A549 (cell line): ENCODE results near the gene PIK3R4.

Experiments used
- EP300 ChIP-seq, 2 experiments: fragments of >200 bp; sonication (Bioruptor Twin); formaldehyde crosslinking; IDR thresholded peaks; 2 replicates in 1 of 2; 3 replicates in 1 of 2; pipeline ENCODE4 v1.6.1; 2016 to 2017
- ESRRA ChIP-seq: fragments of 150-350 bp; IDR thresholded peaks from 2 replicates; pipeline ENCODE4 v1.6.1; 2014; ENCODE audit warnings: mild to moderate bottlenecking, low read length, borderline replicate concordance
- MAFK ChIP-seq: fragments of 450-650 bp; IDR thresholded peaks from 2 replicates; pipeline ENCODE4 v1.6.1; 2014; ENCODE audit not compliant: partially characterized antibody
- MAZ ChIP-seq: fragments of 150-350 bp; IDR thresholded peaks from 2 replicates; pipeline ENCODE4 v1.6.1; 2014; ENCODE audit warnings: antibody characterized with exemption, low read depth, low read length, borderline replicate concordance
- POLR2A ChIP-seq: IDR thresholded peaks from 2 replicates; pipeline ENCODE4 v1.6.1; 2012; ENCODE audit warnings: mild to moderate bottlenecking, low read length
- POLR2AphosphoS2 ChIP-seq: conservative IDR thresholded peaks from 2 replicates; pipeline ENCODE4 v1.6.1; 2012; ENCODE audit warnings: low read length, improper control_type of control experiment, inconsistent platforms
- RAD21 ChIP-seq, 2 experiments: fragments of >200 bp in 1 of 2; sonication (Bioruptor Twin) in 1 of 2; formaldehyde crosslinking in 1 of 2; IDR thresholded peaks in 1 of 2; conservative IDR thresholded peaks in 1 of 2; 2 replicates in 1 of 2; 3 replicates in 1 of 2; pipeline ENCODE4 v1.6.1; 2012 to 2018; ENCODE audit warnings: inconsistent platforms in 1 of 2
- RFX5 ChIP-seq: fragments of 450-650 bp; IDR thresholded peaks from 2 replicates; pipeline ENCODE4 v1.7.1; 2014; ENCODE audit warnings: antibody characterized with exemption, mild to moderate bottlenecking, moderate library complexity
- SMC3 ChIP-seq: fragments of >200 bp; sonication (Bioruptor Twin); formaldehyde crosslinking; IDR thresholded peaks from 3 replicates; pipeline ENCODE4 v1.6.1; 2018; ENCODE audit warnings: inconsistent platforms
- TF ChIP-seq, protein P1 (sequence below): fragments of >200 bp; sonication (Bioruptor Twin); formaldehyde crosslinking; IDR thresholded peaks from 3 replicates; pipeline ENCODE4 v1.5.1; 2016
- TF ChIP-seq, protein P2 (sequence below): fragments of 200-600 bp; sonication (generic); IDR thresholded peaks from 2 replicates; pipeline ENCODE4 v1.6.1; 2016; ENCODE audit warnings: antibody characterized with exemption, mild to moderate bottlenecking, moderate library complexity

DNA sequence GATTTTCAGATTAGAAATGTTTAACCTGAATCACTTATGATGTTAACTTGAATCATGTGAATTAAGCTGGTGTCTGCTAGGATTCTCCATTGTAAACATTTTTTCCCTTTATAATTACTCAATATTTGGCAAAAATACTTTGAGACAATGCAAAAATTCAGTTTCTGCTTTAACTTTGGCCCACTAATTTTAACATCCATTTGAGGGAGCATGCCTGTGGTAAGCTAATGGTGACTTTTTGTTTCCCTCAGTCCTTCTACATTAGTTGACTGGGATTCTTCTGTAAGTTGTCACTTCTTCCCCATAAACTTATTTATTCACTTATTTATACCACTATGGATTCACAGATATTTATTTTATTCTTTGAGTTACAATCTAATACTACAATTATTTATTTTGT lies 59.3 kb downstream of the PIK3R4 start:
- no peak for TF ChIP-seq RAD21 (conservative IDR thresholded peaks at IDR 0.05 in 1 of 2, IDR thresholded peaks at IDR 0.05 in 1 of 2)
- TF ChIP-seq, protein P1, sequence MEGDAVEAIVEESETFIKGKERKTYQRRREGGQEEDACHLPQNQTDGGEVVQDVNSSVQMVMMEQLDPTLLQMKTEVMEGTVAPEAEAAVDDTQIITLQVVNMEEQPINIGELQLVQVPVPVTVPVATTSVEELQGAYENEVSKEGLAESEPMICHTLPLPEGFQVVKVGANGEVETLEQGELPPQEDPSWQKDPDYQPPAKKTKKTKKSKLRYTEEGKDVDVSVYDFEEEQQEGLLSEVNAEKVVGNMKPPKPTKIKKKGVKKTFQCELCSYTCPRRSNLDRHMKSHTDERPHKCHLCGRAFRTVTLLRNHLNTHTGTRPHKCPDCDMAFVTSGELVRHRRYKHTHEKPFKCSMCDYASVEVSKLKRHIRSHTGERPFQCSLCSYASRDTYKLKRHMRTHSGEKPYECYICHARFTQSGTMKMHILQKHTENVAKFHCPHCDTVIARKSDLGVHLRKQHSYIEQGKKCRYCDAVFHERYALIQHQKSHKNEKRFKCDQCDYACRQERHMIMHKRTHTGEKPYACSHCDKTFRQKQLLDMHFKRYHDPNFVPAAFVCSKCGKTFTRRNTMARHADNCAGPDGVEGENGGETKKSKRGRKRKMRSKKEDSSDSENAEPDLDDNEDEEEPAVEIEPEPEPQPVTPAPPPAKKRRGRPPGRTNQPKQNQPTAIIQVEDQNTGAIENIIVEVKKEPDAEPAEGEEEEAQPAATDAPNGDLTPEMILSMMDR = no peak
- no peak for TF ChIP-seq POLR2A
- TF ChIP-seq SMC3 = no peak
- TF ChIP-seq MAZ = no peak
- TF ChIP-seq EP300 (IDR thresholded peaks at IDR 0.05) = no peak
- TF ChIP-seq ESRRA = no peak
- no peak for TF ChIP-seq POLR2AphosphoS2
- no peak for TF ChIP-seq MAFK
- TF ChIP-seq, protein P2, sequence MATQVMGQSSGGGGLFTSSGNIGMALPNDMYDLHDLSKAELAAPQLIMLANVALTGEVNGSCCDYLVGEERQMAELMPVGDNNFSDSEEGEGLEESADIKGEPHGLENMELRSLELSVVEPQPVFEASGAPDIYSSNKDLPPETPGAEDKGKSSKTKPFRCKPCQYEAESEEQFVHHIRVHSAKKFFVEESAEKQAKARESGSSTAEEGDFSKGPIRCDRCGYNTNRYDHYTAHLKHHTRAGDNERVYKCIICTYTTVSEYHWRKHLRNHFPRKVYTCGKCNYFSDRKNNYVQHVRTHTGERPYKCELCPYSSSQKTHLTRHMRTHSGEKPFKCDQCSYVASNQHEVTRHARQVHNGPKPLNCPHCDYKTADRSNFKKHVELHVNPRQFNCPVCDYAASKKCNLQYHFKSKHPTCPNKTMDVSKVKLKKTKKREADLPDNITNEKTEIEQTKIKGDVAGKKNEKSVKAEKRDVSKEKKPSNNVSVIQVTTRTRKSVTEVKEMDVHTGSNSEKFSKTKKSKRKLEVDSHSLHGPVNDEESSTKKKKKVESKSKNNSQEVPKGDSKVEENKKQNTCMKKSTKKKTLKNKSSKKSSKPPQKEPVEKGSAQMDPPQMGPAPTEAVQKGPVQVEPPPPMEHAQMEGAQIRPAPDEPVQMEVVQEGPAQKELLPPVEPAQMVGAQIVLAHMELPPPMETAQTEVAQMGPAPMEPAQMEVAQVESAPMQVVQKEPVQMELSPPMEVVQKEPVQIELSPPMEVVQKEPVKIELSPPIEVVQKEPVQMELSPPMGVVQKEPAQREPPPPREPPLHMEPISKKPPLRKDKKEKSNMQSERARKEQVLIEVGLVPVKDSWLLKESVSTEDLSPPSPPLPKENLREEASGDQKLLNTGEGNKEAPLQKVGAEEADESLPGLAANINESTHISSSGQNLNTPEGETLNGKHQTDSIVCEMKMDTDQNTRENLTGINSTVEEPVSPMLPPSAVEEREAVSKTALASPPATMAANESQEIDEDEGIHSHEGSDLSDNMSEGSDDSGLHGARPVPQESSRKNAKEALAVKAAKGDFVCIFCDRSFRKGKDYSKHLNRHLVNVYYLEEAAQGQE = no peak
- TF ChIP-seq RFX5 = no peak
